H9 (cell line): ENCODE measurements around the gene TXNDC11. TPM values are rescaled to one million over a fixed set of nuclear protein-coding genes. Genes with fewer than 3 reads are reported as not detected.

Source experiments
- DNase-seq: peaks from one replicate; pipeline ENCODE4 v3.0.0-alpha.2; 2017
- H2AFZ ChIP-seq: one replicate; pipeline ENCODE4 v1.6.1; 2013; ENCODE audit warnings: mild to moderate bottlenecking, low read length, control low read depth, moderate library complexity
- H2AK5ac ChIP-seq: 2 replicates; pipeline ENCODE4 v1.6.1; 2013; ENCODE audit warnings: low read length, control low read depth, mixed read lengths; ENCODE audit not compliant: insufficient read length
- H2BK120ac ChIP-seq: one replicate; pipeline ENCODE4 v1.6.1; 2013; ENCODE audit warnings: low read depth, mild to moderate bottlenecking, low read length, control low read depth, inconsistent platforms; ENCODE audit not compliant: poor library complexity, severe bottlenecking
- H2BK12ac ChIP-seq: 2 replicates; pipeline ENCODE4 v1.6.1; 2013; ENCODE audit warnings: low read length, control low read depth, mixed read lengths, low read depth; ENCODE audit not compliant: insufficient read length
- H2BK15ac ChIP-seq: 2 replicates; pipeline ENCODE4 v1.6.1; 2013; ENCODE audit warnings: low read depth, low read length, control low read depth
- H2BK20ac ChIP-seq: one replicate; pipeline ENCODE4 v1.6.1; 2013; ENCODE audit warnings: low read depth, mild to moderate bottlenecking, low read length, control low read depth, inconsistent platforms; ENCODE audit not compliant: poor library complexity, severe bottlenecking
- H2BK5ac ChIP-seq: 2 replicates; pipeline ENCODE4 v1.6.1; 2013; ENCODE audit warnings: low read length, control low read depth, mixed read lengths; ENCODE audit not compliant: insufficient read length
- H3K14ac ChIP-seq: 2 replicates; pipeline ENCODE4 v1.6.1; 2013; ENCODE audit warnings: low read length, control low read depth; ENCODE audit not compliant: insufficient read depth
- H3K18ac ChIP-seq: 2 replicates; pipeline ENCODE4 v1.6.1; 2013; ENCODE audit warnings: low read depth, mild to moderate bottlenecking, mixed read lengths, low read length, control low read depth; ENCODE audit not compliant: insufficient read length
- H3K23ac ChIP-seq: 2 replicates; pipeline ENCODE4 v1.6.1; 2013; ENCODE audit warnings: low read length, control low read depth, mixed read lengths, low read depth; ENCODE audit not compliant: insufficient read length
- H3K23me2 ChIP-seq: 2 replicates; pipeline ENCODE4 v1.6.1; 2013; ENCODE audit warnings: low read depth, mild to moderate bottlenecking, mixed read lengths, low read length, control low read depth; ENCODE audit not compliant: insufficient read length, poor library complexity, severe bottlenecking
- H3K27ac ChIP-seq: 2 replicates; pipeline ENCODE4 v1.5.1; 2013; ENCODE audit warnings: low read length, control low read depth, mixed read lengths, low read depth; ENCODE audit not compliant: insufficient read length
- H3K27me3 ChIP-seq: 2 replicates; pipeline ENCODE4 v1.6.1; 2013; ENCODE audit warnings: low read length, control low read depth, inconsistent platforms; ENCODE audit not compliant: insufficient read depth
- H3K4ac ChIP-seq: 2 replicates; pipeline ENCODE4 v1.6.1; 2013; ENCODE audit warnings: low read depth, mild to moderate bottlenecking, control low read depth, inconsistent platforms, low read length, moderate library complexity
- H3K4me1 ChIP-seq: 2 replicates; pipeline ENCODE4 v1.6.1; 2013; ENCODE audit warnings: low read length, control low read depth, inconsistent platforms; ENCODE audit not compliant: insufficient read depth
- H3K4me2 ChIP-seq: 2 replicates; pipeline ENCODE4 v1.6.1; 2013; ENCODE audit warnings: low read length, control low read depth, mixed read lengths; ENCODE audit not compliant: insufficient read length, insufficient read depth
- H3K56ac ChIP-seq: 2 replicates; pipeline ENCODE4 v1.6.1; 2013; ENCODE audit warnings: low read depth, mild to moderate bottlenecking, mixed read lengths, low read length, control low read depth; ENCODE audit not compliant: insufficient read length
- H3K79me1 ChIP-seq: 2 replicates; pipeline ENCODE4 v1.6.1; 2013; ENCODE audit warnings: low read depth, mild to moderate bottlenecking, moderate library complexity, low read length, control low read depth, inconsistent platforms; ENCODE audit not compliant: insufficient read depth, poor library complexity, severe bottlenecking
- H3K79me2 ChIP-seq: 2 replicates; pipeline ENCODE4 v1.6.1; 2013; ENCODE audit warnings: low read length, control low read depth, inconsistent platforms; ENCODE audit not compliant: insufficient read depth
- H3K9ac ChIP-seq: 2 replicates; pipeline ENCODE4 v1.6.1; 2013; ENCODE audit warnings: low read length, control low read depth, mixed read lengths; ENCODE audit not compliant: insufficient read length; ENCODE audit errors: extremely low read depth
- H3K9me3 ChIP-seq: one replicate; pipeline ENCODE4 v1.6.1; 2013; ENCODE audit warnings: low read depth, low read length, inconsistent platforms; ENCODE audit not compliant: control insufficient read depth
- H3T11ph ChIP-seq: one replicate; pipeline ENCODE4 v1.6.1; 2013; ENCODE audit warnings: mild to moderate bottlenecking, low read length, control low read depth, inconsistent platforms
- H4K20me1 ChIP-seq: one replicate; pipeline ENCODE4 v1.6.1; 2013; ENCODE audit not compliant: control insufficient read depth, insufficient read length, insufficient read depth
- H4K5ac ChIP-seq: 2 replicates; pipeline ENCODE4 v1.6.1; 2013; ENCODE audit warnings: low read depth, mild to moderate bottlenecking, mixed read lengths, low read length, control low read depth; ENCODE audit not compliant: insufficient read length
- H4K8ac ChIP-seq: replicated peaks from 2 replicates; pipeline ENCODE4 v1.6.1; 2013; ENCODE audit warnings: low read length, control low read depth, mixed read lengths, low read depth; ENCODE audit not compliant: insufficient read length
- H4K91ac ChIP-seq: 2 replicates; pipeline ENCODE4 v1.6.1; 2013; ENCODE audit warnings: low read depth, mild to moderate bottlenecking, moderate library complexity, mixed read lengths, low read length, control low read depth; ENCODE audit not compliant: insufficient read length
- H3K27ac Mint-ChIP-seq, 3 experiments: 2 replicates in 2 of 3; 3 replicates in 1 of 3; pipeline ENCODE4 v1.8.0; 2020 to 2021; ENCODE audit warnings: mixed read lengths in 3 of 3, mild to moderate bottlenecking in 1 of 3, moderate library complexity in 1 of 3
- H3K27me3 Mint-ChIP-seq: 2 replicates; pipeline ENCODE4 v1.8.0; 2021; ENCODE audit warnings: low read depth, mild to moderate bottlenecking, moderate library complexity, mixed read lengths
- H3K36me3 Mint-ChIP-seq, 3 experiments: 2 replicates in 2 of 3; 3 replicates in 1 of 3; pipeline ENCODE4 v1.8.0; 2020 to 2021; ENCODE audit warnings: low read depth in 3 of 3, mixed read lengths in 3 of 3; ENCODE audit not compliant: insufficient read depth in 1 of 3
- H3K4me1 Mint-ChIP-seq, 2 experiments: 2 replicates each; pipeline ENCODE4 v1.8.0; 2020; ENCODE audit warnings: mixed read lengths in 2 of 2
- H3K4me3 Mint-ChIP-seq, 2 experiments: 2 replicates in 1 of 2; 3 replicates in 1 of 2; pipeline ENCODE4 v1.8.0; 2020 to 2021; ENCODE audit warnings: mild to moderate bottlenecking in 2 of 2, mixed read lengths in 2 of 2, moderate library complexity in 1 of 2
- H3K9me3 Mint-ChIP-seq, 2 experiments: 2 replicates in 1 of 2; 3 replicates in 1 of 2; pipeline ENCODE4 v1.8.0; 2020; ENCODE audit warnings: mild to moderate bottlenecking in 2 of 2, mixed read lengths in 2 of 2, moderate library complexity in 1 of 2
- WGBS: extraction: QIAGEN DNeasy Blood & Tissue Kit; methylation state at CpG from one replicate; pipeline ENCODE4 v1.1.7; 2013; ENCODE audit warnings: missing lambda C conversion rate, low lambda C conversion rate, mixed read lengths; ENCODE audit not compliant: insufficient read length; ENCODE audit errors: extremely low coverage; 5-methylcytosine and 5-hydroxymethylcytosine counted together
- total RNA-seq: library from RNA; stranded (reverse); gene quantifications from 2 replicates; pipeline ENCODE4 v1.2.1, GENCODE V29; 2021
- TF ChIP-seq, protein P1 (sequence below): fragments of 200-600 bp; sonication (generic); conservative IDR thresholded peaks from 3 replicates; pipeline ENCODE4 v1.8.0; 2021; ENCODE audit warnings: antibody characterized with exemption, mild to moderate bottlenecking

Gene TXNDC11
- total RNA-seq, 1 experiment from 2014 or later, result 12.2 TPM

DNA sequence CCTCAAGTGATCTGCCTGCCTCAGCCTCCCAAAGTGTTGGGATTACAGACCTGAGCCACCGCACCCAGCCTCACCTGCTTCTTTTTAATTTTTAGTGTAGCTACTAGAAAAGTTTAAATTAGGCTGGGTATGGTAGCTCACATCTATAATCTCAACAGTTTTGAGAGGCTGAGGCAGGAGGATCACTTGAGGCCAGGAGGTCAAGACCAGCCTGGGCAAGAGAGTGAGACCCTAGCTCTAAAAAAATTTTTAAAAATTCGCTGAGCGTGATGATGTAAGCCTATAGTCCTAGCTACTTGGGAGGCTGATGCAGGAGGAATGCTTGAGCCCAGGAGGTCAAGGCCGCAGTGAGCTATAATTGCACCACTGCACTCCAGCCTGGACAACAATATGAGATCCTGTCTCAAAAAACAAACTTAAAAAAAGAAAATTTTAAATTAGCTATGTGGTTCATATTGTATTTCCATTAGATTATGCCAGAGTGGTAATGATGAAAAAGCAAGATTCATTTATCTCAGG lies 34.9 kb downstream of the TXNDC11 start:
- H3K4ac ChIP-seq, result no peak overlapping the region
- Mint-ChIP-seq H3K36me3 (peaks cover 0 to 11% (median 9%) of the 10 kb centered on the region in 3 experiments; a peak in 5 of 7 replicates), H3K27ac (no peak overlapping the region), H3K9me3 (no peaks in the 10 kb centered on the region), H3K27me3 (no peaks in the 10 kb centered on the region), H3K4me3 (no peak overlapping the region), H3K4me1 (no peaks in the 10 kb centered on the region)
- H2BK12ac ChIP-seq, result no peak overlapping the region
- no peak overlapping the region for H3T11ph ChIP-seq
- DNase-seq, result no peak
- no peaks in the 10 kb centered on the region for H3K79me1 ChIP-seq
- no CpG with 5 or more reads among the region's 4 CpGs for WGBS
- H3K79me2 ChIP-seq, result no peaks in the 10 kb centered on the region
- H2AK5ac ChIP-seq, result no peak overlapping the region
- H2AFZ ChIP-seq, result no peak overlapping the region
- no peak overlapping the region for H3K4me2 ChIP-seq
- no peak overlapping the region for H3K27ac ChIP-seq
- no peak overlapping the region for H2BK20ac ChIP-seq
- no peak overlapping the region for H4K5ac ChIP-seq
- no peaks in the 10 kb centered on the region for H4K20me1 ChIP-seq
- H4K91ac ChIP-seq, result no peak overlapping the region
- no peaks in the 10 kb centered on the region for H3K27me3 ChIP-seq
- H3K9me3 ChIP-seq, result no peaks in the 10 kb centered on the region
- no peak overlapping the region for H4K8ac ChIP-seq
- no peaks in the 10 kb centered on the region for H3K4me1 ChIP-seq
- no peak overlapping the region for H2BK5ac ChIP-seq
- H3K56ac ChIP-seq, result no peak overlapping the region
- no peak overlapping the region for H2BK15ac ChIP-seq
- no peak overlapping the region for H2BK120ac ChIP-seq
- no peak overlapping the region for H3K18ac ChIP-seq
- TF ChIP-seq, protein P1, sequence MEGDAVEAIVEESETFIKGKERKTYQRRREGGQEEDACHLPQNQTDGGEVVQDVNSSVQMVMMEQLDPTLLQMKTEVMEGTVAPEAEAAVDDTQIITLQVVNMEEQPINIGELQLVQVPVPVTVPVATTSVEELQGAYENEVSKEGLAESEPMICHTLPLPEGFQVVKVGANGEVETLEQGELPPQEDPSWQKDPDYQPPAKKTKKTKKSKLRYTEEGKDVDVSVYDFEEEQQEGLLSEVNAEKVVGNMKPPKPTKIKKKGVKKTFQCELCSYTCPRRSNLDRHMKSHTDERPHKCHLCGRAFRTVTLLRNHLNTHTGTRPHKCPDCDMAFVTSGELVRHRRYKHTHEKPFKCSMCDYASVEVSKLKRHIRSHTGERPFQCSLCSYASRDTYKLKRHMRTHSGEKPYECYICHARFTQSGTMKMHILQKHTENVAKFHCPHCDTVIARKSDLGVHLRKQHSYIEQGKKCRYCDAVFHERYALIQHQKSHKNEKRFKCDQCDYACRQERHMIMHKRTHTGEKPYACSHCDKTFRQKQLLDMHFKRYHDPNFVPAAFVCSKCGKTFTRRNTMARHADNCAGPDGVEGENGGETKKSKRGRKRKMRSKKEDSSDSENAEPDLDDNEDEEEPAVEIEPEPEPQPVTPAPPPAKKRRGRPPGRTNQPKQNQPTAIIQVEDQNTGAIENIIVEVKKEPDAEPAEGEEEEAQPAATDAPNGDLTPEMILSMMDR, result no peak
- H3K23me2 ChIP-seq, result no peaks in the 10 kb centered on the region
- H3K14ac ChIP-seq, result no peak overlapping the region
- no peak overlapping the region for H3K23ac ChIP-seq
- no peak overlapping the region for H3K9ac ChIP-seq
